Measurements from ENCODE around the gene CEMIP2.

CEMIP2 gene

GRCh38 chr9:71770170-71770569 is 1.9 kb upstream of the CEMIP2 start:
- Histone ChIP-seq H3K4me3 (replicated peaks; ENCODE audit: insufficient read depth, low read length) (no peak overlapping the region), H3K27me3 (ENCODE audit: insufficient read depth, poor library complexity, severe bottlenecking) (peaks cover 15% of the 10 kb centered on the region), H3K27ac (replicated peaks) (no peak overlapping the region)
- no peak for DNase-seq (ENCODE audit: low read depth in 1 of 2, low spot score in 1 of 2)
- TF ChIP-seq POLR2AphosphoS5 (IDR thresholded peaks at IDR 0.05; ENCODE audit: low read depth) (no peak), REST (IDR thresholded peaks at IDR 0.05; ENCODE audit: insufficient replicate concordance, low read depth) (no peak), CTCF (IDR thresholded peaks at IDR 0.05; ENCODE audit: insufficient read depth, low read length) (no peak), GABPA (IDR thresholded peaks at IDR 0.05; ENCODE audit: low read depth) (no peak), SPI1 (IDR thresholded peaks at IDR 0.05; ENCODE audit: borderline replicate concordance, low read depth) (no peak)

GRCh38 chr9:71769175-71770161 is 1.2 kb upstream of the CEMIP2 start:
- no peak for DNase-seq (ENCODE audit: low read depth in 1 of 2, low spot score in 1 of 2)
- H3K27me3 ChIP-seq (ENCODE audit: insufficient read depth, poor library complexity, severe bottlenecking) = peaks cover 15% of the 10 kb centered on the region
- TF ChIP-seq CTCF (IDR thresholded peaks at IDR 0.05; ENCODE audit: insufficient read depth, low read length) = no peak
- TF ChIP-seq POLR2AphosphoS5 (IDR thresholded peaks at IDR 0.05; ENCODE audit: low read depth) = no peak
- TF ChIP-seq REST (IDR thresholded peaks at IDR 0.05; ENCODE audit: insufficient replicate concordance, low read depth) = no peak
- no peak for TF ChIP-seq GABPA (IDR thresholded peaks at IDR 0.05; ENCODE audit: low read depth)
- TF ChIP-seq SPI1 (IDR thresholded peaks at IDR 0.05; ENCODE audit: borderline replicate concordance, low read depth) = no peak
- H3K27ac ChIP-seq (replicated peaks) = no peak overlapping the region
- H3K4me3 ChIP-seq (replicated peaks; ENCODE audit: insufficient read depth, low read length) = peak overlapping the region; percentile 32

GRCh38 chr9:71767776-71768321 is 464 bp downstream of the CEMIP2 start:
- DNase-seq (ENCODE audit: low read depth in 1 of 2, low spot score in 1 of 2) = no peak
- peaks cover 15% of the 10 kb centered on the region for H3K27me3 ChIP-seq (ENCODE audit: insufficient read depth, poor library complexity, severe bottlenecking)
- H3K4me3 ChIP-seq (replicated peaks; ENCODE audit: insufficient read depth, low read length) = peak overlapping the region; percentile 61
- TF ChIP-seq POLR2AphosphoS5 (IDR thresholded peaks at IDR 0.05; ENCODE audit: low read depth) (no peak), SPI1 (IDR thresholded peaks at IDR 0.05; ENCODE audit: borderline replicate concordance, low read depth) (no peak), CTCF (IDR thresholded peaks at IDR 0.05; ENCODE audit: insufficient read depth, low read length) (no peak)
- no peak overlapping the region for H3K27ac ChIP-seq (replicated peaks)

Measured in HL-60 (cell line).